CD4-positive, alpha-beta T cell treated with Interleukin-2 at 100 ng/mL for 4 hours (primary cell): ENCODE data around the gene LASP1.
"Not testable (repeated sequence)": the region's sequence is repeated elsewhere in the genome, so short reads cannot be mapped to it uniquely, and the experiment has no call there.

Source experiments
- DNase-seq: peaks from one replicate; pipeline ENCODE4 v3.0.0-alpha.2; 2020; ENCODE audit warnings: low spot score

The LASP1 gene

GRCh38 chr17:38939987-38940386 is 70.1 kb downstream of the LASP1 start:
- no peak for DNase-seq

DNA sequence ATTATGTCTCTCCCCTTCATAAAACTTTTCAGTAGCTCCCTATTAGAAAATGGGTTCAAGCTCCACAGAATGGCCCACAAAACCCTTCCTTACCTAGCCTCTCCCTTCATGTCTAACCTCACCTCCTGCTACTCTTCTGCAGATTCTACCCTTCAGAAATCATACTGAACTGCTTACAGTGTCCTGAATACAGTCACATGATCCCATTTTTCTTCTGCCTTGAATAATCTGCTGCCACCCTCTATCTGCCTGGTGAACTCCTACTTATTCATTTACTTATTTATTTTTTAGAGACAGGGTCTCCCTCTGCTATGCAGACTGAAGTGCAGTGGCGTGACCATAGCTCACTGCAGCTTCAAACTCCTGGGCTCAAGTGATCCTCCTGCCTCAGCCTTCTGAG is 70.5 kb downstream of the LASP1 start:
- no peak for DNase-seq

DNA sequence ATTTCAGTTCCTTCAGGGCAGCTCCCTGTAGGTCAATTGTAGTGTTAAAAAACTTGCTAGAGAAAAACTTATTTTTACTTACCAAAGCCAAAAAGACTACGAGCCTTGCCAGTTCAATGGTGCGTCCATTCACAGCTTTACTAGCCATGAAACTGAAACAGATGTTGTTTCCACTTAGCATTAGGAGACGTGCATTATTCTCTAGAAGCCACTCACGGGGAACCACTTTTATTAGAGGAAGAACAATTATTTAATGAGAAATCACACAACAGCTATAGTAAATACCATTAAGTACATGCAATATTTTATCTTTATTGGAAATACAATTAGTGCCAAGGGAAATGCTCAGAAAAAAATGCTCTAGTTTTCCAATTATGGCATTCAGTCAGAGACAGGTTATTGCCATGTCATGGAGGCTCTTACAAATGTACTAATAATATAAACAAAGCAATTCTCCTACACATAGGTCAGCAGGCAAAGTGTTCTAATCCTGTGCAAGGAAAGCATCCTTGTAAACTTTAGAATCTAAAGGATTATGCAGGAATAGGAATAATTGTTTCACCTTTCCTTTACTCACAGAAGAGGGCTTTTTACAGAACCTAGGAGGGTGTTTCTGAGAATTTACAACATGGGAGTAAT is 73.0 kb downstream of the LASP1 start:
- DNase-seq: no peak

- no peak for DNase-seq
Observed at GRCh38 chr17:38943607-38944006, 73.7 kb downstream of the LASP1 start.

- no peak for DNase-seq
Observed at GRCh38 chr17:38947189-38947588, 77.3 kb downstream of the LASP1 start.

- not testable (repeated sequence) for DNase-seq
Observed at GRCh38 chr17:38953800-38954199, 83.9 kb downstream of the LASP1 start.

DNA sequence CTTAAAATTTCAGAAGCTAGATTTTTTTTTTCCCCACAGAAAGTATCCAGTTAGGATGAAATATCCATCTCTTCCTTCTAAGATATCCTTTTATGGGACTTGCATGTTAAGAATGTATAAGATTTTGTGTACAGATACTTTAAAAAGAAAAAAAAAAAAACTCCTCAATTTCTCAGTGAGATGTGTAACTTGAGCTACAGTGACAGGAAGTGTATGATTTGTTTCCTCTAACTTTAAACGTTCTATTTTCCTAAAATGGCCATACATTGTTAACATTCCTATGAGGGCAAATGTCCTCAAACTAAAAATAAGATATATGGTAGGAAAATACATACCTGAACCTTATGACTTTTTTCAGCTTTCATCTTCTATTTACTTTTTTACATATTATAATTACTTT is 88.5 kb downstream of the LASP1 start:
- DNase-seq: no peak

GRCh38 chr17:38958756-38959155 is 88.9 kb downstream of the LASP1 start:
- DNase-seq: no peak

- DNase-seq: no peak
Observed at GRCh38 chr17:38959508-38959907, 89.7 kb downstream of the LASP1 start.

DNA sequence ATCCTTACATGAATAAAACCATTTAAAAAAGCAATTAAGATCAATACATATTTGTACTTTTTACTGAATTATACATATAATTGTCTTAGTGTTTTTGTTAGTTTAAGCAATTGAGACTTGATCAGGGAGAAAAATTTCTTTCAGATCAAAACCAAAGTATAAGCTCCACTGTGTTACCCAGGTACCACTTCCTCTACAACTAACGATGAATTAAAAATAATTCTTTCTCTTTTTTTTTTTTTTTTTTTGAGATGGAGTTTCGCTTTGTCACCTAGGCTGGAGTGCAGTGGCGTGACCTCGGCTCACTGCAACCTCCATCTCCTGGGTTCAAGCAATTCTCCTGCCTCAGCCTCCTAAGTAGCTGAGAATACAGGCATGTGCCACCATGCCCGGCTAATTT is 90.5 kb downstream of the LASP1 start:
- DNase-seq: no peak

DNA sequence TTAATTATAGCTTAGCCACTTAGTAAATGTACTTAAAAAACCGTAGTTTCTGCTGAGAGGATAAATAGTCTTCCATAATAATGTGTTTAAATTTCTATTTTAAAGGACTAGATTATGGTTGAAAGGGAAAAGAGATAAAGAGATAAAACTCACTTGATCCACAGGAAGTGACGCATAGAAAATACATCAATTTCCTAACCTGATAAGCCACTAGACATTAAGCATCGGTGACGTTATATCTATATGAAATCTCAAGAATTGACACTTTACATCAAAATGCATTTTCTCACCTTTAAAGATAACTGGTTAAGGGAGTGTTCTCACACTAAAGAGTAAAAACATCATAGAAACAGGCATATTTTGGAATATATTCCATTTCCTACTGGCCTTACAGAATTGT is 91.6 kb downstream of the LASP1 start:
- no peak for DNase-seq

DNA sequence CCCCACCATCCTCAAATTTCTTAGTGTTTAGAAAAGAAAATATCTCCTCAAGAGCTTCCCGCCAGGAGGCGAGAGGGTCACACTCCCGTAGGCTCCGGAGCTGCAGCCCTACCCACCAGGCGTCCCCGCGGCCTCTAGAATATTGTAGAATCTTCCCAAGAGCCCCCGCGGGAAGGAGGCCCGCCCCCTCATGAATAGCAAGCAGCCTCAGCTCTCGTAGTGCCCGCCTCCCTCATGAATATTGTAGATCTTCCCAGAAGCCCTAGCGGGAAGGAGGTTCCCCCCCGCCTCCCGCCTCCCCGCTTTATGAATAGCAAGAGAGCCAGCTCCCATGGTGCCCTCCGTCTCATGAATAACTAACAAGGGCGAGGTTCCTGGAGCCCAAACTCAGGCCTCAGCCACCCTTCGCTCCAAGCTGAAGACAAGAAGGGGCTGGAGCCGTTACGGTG is 97.5 kb downstream of the LASP1 start, which contains the start of gene FBXO47:
FBXO47 (minus strand) TSS at position 114 of the 449 bp plus-strand sequence. CDS start 4,378 bp downstream, outside the sequence.
- DNase-seq: peak; percentile 85

- DNase-seq: no peak
Observed at GRCh38 chr17:38969281-38969680, 99.4 kb downstream of the LASP1 start.

DNA sequence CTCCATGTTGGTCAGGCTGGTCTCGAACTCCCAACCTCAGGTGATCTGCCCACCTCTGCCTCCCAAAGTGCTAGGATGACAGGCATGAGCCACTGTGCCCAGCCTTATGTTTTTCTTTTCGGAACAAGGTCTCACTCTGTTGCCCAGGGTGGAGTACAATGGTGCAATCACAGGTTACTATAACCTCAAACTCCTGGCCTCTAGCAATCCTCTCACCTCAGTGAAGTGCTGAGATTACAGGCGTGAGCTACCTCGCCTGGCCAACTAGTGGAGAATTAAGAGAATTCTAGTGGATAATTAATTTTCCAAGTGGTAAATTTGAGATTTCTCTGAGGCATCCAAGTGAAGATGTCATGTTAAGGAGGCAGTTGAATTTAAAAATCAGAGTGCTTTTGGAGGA is 100.3 kb downstream of the LASP1 start:
- no peak for DNase-seq

GRCh38 chr17:38970804-38971203 is 100.9 kb downstream of the LASP1 start:
- no peak for DNase-seq
